Fibroblast of skin of abdomen (primary cell): ENCODE data around the gene PSG5. TPM values are rescaled to one million over a fixed set of nuclear protein-coding genes. Genes with fewer than 3 reads are reported as not detected.
"Not testable (repeated sequence)": the region's sequence is repeated elsewhere in the genome, so short reads cannot be mapped to it uniquely, and the experiment has no call there.

Experiments
- DNase-seq: peaks from one replicate; pipeline ENCODE4 v3.0.0-alpha.2; 2013
- polyA plus RNA-seq, 2 experiments: library from polyadenylated mRNA; unstranded; fragments of 120-200 nt; gene quantifications; one replicate each; pipeline ENCODE4 v1.2.1, GENCODE V29; 2013; ENCODE audit not compliant: insufficient read length in 2 of 2

PSG5 gene
- polyA plus RNA-seq (2013, experiment 1 of 2; ENCODE audit: insufficient read length): 8.1 TPM
- polyA plus RNA-seq (2013, experiment 2 of 2; ENCODE audit: insufficient read length): 7.3 TPM

- DNase-seq: peak; percentile 31
Observed at GRCh38 chr19:43186311-43186935, at the start of gene PSG5. PSG5 (minus strand) TSS chr19:43186536; CDS start chr19:43186405, 131 bp downstream.

GRCh38 chr19:43235686-43236085, 49.4 kb upstream of the PSG5 start:
- DNase-seq: peak; percentile 3

GRCh38 chr19:43229315-43229714, 43.0 kb upstream of the PSG5 start:
- DNase-seq: no peak

GRCh38 chr19:43228730-43229129, 42.4 kb upstream of the PSG5 start:
- DNase-seq: not testable (repeated sequence)

- not testable (repeated sequence) for DNase-seq
Observed at GRCh38 chr19:43226986-43227385, 40.6 kb upstream of the PSG5 start.

GRCh38 chr19:43224855-43225253, 38.5 kb upstream of the PSG5 start:
- DNase-seq: no peak

- not testable (repeated sequence) for DNase-seq
Observed at GRCh38 chr19:43224201-43224854, 38.0 kb upstream of the PSG5 start.

GRCh38 chr19:43221891-43222290, 35.6 kb upstream of the PSG5 start:
- not testable (repeated sequence) for DNase-seq

- not testable (repeated sequence) for DNase-seq
Observed at GRCh38 chr19:43219136-43219535, 32.8 kb upstream of the PSG5 start.

- DNase-seq: not testable (repeated sequence)
Observed at GRCh38 chr19:43215881-43216280, 29.5 kb upstream of the PSG5 start.

- DNase-seq: no peak
Observed at GRCh38 chr19:43207991-43208390, 21.7 kb upstream of the PSG5 start.

GRCh38 chr19:43207174-43207573, 20.8 kb upstream of the PSG5 start:
- DNase-seq: not testable (repeated sequence)

GRCh38 chr19:43205471-43206105, 19.3 kb upstream of the PSG5 start, which contains the start of gene PSG4:
PSG4 (minus strand) TSS chr19:43205638; CDS start chr19:43205536, 102 bp downstream.
- DNase-seq: not testable (repeated sequence)

- DNase-seq: not testable (repeated sequence)
Observed at GRCh38 chr19:43203611-43204010, 17.3 kb upstream of the PSG5 start.

GRCh38 chr19:43201891-43202290, 15.6 kb upstream of the PSG5 start:
- DNase-seq: not testable (repeated sequence)

- peak; percentile 76 for DNase-seq
Observed at GRCh38 chr19:43201337-43201801, 15.0 kb upstream of the PSG5 start.

- not testable (repeated sequence) for DNase-seq
Observed at GRCh38 chr19:43198686-43199419, 12.5 kb upstream of the PSG5 start.

- not testable (repeated sequence) for DNase-seq
Observed at GRCh38 chr19:43197666-43198397, 11.5 kb upstream of the PSG5 start.

- DNase-seq: not testable (repeated sequence)
Observed at GRCh38 chr19:43194397-43194796, 8.1 kb upstream of the PSG5 start.

- DNase-seq: not testable (repeated sequence)
Observed at GRCh38 chr19:43192381-43193155, 6.2 kb upstream of the PSG5 start.

GRCh38 chr19:43188092-43188491, 1.8 kb upstream of the PSG5 start:
- not testable (repeated sequence) for DNase-seq
